Neural progenitor cell (in vitro differentiated cells): ENCODE results near the gene TMEM119. TPM values are rescaled to one million over a fixed set of nuclear protein-coding genes. Genes with fewer than 3 reads are reported as not detected.
"Not testable (repeated sequence)": the region's sequence is repeated elsewhere in the genome, so short reads cannot be mapped to it uniquely, and the experiment has no call there.

ENCODE experiments used
- DNase-seq: peaks from one replicate; pipeline ENCODE4 v3.0.0-alpha.2; 2016; ENCODE audit warnings: low spot score
- H2AFZ ChIP-seq: fragments of 200-600 bp; sonication (generic); replicated peaks from 2 replicates; pipeline ENCODE4 v1.6.1; 2016; ENCODE audit warnings: antibody characterized with exemption
- H3F3A ChIP-seq: fragments of 200-600 bp; sonication (generic); 2 replicates; pipeline ENCODE4 v1.6.1; 2016; ENCODE audit warnings: antibody characterized with exemption, low read depth
- H3K27ac ChIP-seq: fragments of 200-600 bp; sonication (generic); 2 replicates; pipeline ENCODE4 v1.5.1; 2016; ENCODE audit warnings: mild to moderate bottlenecking
- H3K27me3 ChIP-seq: fragments of 200-600 bp; sonication (generic); 2 replicates; pipeline ENCODE4 v1.6.1; 2016; ENCODE audit warnings: mild to moderate bottlenecking, moderate library complexity
- H3K36me3 ChIP-seq: fragments of 200-600 bp; sonication (generic); 2 replicates; pipeline ENCODE4 v1.5.1; 2016
- H3K4me1 ChIP-seq: fragments of 200-600 bp; sonication (generic); 2 replicates; pipeline ENCODE4 v1.6.1; 2016; ENCODE audit warnings: mixed run types
- H3K4me2 ChIP-seq: fragments of 200-600 bp; sonication (generic); 2 replicates; pipeline ENCODE4 v1.6.1; 2016
- H3K4me3 ChIP-seq: fragments of 200-600 bp; sonication (generic); 2 replicates; pipeline ENCODE4 v1.5.1; 2016
- H3K79me2 ChIP-seq: fragments of 200-600 bp; sonication (generic); 2 replicates; pipeline ENCODE4 v1.6.1; 2016; ENCODE audit warnings: low read depth
- H3K9ac ChIP-seq: fragments of 200-600 bp; sonication (generic); 2 replicates; pipeline ENCODE4 v1.6.1; 2016
- H3K9me3 ChIP-seq: fragments of 200-600 bp; sonication (generic); 2 replicates; pipeline ENCODE4 v1.5.1; 2016; ENCODE audit warnings: low read depth
- H4K20me1 ChIP-seq: fragments of 200-600 bp; sonication (generic); 2 replicates; pipeline ENCODE4 v1.6.1; 2016; ENCODE audit warnings: low read depth
- H3K27ac Mint-ChIP-seq: 3 replicates; pipeline ENCODE4 v1.8.0; 2021; ENCODE audit warnings: mixed read lengths
- H3K27me3 Mint-ChIP-seq: 2 replicates; pipeline ENCODE4 v1.8.0; 2022; ENCODE audit warnings: low read depth, mild to moderate bottlenecking, inconsistent platforms, moderate library complexity, mixed read lengths; ENCODE audit not compliant: insufficient read depth
- H3K36me3 Mint-ChIP-seq: 3 replicates; pipeline ENCODE4 v1.8.0; 2021; ENCODE audit warnings: mixed read lengths
- H3K4me1 Mint-ChIP-seq: 3 replicates; pipeline ENCODE4 v1.8.0; 2021; ENCODE audit warnings: mixed read lengths
- H3K4me3 Mint-ChIP-seq: 3 replicates; pipeline ENCODE4 v1.8.0; 2021; ENCODE audit warnings: mild to moderate bottlenecking, moderate library complexity, mixed read lengths
- H3K9me3 Mint-ChIP-seq: 3 replicates; pipeline ENCODE4 v1.8.0; 2020; ENCODE audit warnings: mixed read lengths
- EZH2 ChIP-seq: fragments of 200-600 bp; sonication (generic); IDR thresholded peaks from 2 replicates; pipeline ENCODE4 v1.6.1; 2017; ENCODE audit warnings: antibody characterized with exemption, mild to moderate bottlenecking, moderate library complexity
- EZH2phosphoT487 ChIP-seq: fragments of 200-600 bp; sonication (generic); IDR thresholded peaks from 2 replicates; pipeline ENCODE4 v1.6.1; 2017; ENCODE audit warnings: antibody characterized with exemption
- total RNA-seq: library from RNA; depleted of rRNA; stranded (reverse); fragments of >200 nt; gene quantifications from 2 replicates; pipeline ENCODE4 v1.2.3, GENCODE V29; 2015; ENCODE audit warnings: low replicate concordance
- TF ChIP-seq, protein P1 (sequence below): fragments of 200-600 bp; sonication (generic); IDR thresholded peaks from 2 replicates; pipeline ENCODE4 v1.5.1; 2017; ENCODE audit warnings: antibody characterized with exemption, mild to moderate bottlenecking

Gene TMEM119
- total RNA-seq, 1 donor from 2014 or later: 0.97 TPM

- H3K27me3 Mint-ChIP-seq: peaks cover 18% of the 10 kb centered on the region
- H3K4me2 ChIP-seq: no peak overlapping the region
Measured at GRCh38 chr12:108594323-108594903, 3.5 kb downstream of the TMEM119 start.

GRCh38 chr12:108592033-108592909, 5.6 kb downstream of the TMEM119 start:
- no peak overlapping the region for H3K4me3 ChIP-seq
- no peak overlapping the region for H3K27ac Mint-ChIP-seq
- TF ChIP-seq EZH2: no peak
- no peak for TF ChIP-seq EZH2phosphoT487
- TF ChIP-seq, protein P1, sequence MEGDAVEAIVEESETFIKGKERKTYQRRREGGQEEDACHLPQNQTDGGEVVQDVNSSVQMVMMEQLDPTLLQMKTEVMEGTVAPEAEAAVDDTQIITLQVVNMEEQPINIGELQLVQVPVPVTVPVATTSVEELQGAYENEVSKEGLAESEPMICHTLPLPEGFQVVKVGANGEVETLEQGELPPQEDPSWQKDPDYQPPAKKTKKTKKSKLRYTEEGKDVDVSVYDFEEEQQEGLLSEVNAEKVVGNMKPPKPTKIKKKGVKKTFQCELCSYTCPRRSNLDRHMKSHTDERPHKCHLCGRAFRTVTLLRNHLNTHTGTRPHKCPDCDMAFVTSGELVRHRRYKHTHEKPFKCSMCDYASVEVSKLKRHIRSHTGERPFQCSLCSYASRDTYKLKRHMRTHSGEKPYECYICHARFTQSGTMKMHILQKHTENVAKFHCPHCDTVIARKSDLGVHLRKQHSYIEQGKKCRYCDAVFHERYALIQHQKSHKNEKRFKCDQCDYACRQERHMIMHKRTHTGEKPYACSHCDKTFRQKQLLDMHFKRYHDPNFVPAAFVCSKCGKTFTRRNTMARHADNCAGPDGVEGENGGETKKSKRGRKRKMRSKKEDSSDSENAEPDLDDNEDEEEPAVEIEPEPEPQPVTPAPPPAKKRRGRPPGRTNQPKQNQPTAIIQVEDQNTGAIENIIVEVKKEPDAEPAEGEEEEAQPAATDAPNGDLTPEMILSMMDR: no peak

More at GRCh38 chr12:108594323-108594903, 3.5 kb downstream of the TMEM119 start:
- DNase-seq: no peak
- Mint-ChIP-seq H3K36me3 (no peaks in the 10 kb centered on the region), H3K9me3 (no peaks in the 10 kb centered on the region), H3K4me1 (peaks cover 22% of the 10 kb centered on the region), H3K27ac (no peak overlapping the region), H3K4me3 (no peak overlapping the region)
- no peak overlapping the region for H3K9ac ChIP-seq
- H3K27me3 ChIP-seq: no peaks in the 10 kb centered on the region
- TF ChIP-seq EZH2 (no peak), EZH2phosphoT487 (no peak)
- TF ChIP-seq, protein P1: no peak
- no peaks in the 10 kb centered on the region for H3K79me2 ChIP-seq
- H2AFZ ChIP-seq: no peak overlapping the region
- H3K9me3 ChIP-seq: no peaks in the 10 kb centered on the region
- H3F3A ChIP-seq: peaks cover 11% of the 10 kb centered on the region
- peaks cover 20% of the 10 kb centered on the region for H3K4me1 ChIP-seq
- H3K36me3 ChIP-seq: no peaks in the 10 kb centered on the region
- no peak overlapping the region for H3K4me3 ChIP-seq
- H4K20me1 ChIP-seq: no peaks in the 10 kb centered on the region
- peak overlapping the region; percentile 46 for H3K27ac ChIP-seq

DNA sequence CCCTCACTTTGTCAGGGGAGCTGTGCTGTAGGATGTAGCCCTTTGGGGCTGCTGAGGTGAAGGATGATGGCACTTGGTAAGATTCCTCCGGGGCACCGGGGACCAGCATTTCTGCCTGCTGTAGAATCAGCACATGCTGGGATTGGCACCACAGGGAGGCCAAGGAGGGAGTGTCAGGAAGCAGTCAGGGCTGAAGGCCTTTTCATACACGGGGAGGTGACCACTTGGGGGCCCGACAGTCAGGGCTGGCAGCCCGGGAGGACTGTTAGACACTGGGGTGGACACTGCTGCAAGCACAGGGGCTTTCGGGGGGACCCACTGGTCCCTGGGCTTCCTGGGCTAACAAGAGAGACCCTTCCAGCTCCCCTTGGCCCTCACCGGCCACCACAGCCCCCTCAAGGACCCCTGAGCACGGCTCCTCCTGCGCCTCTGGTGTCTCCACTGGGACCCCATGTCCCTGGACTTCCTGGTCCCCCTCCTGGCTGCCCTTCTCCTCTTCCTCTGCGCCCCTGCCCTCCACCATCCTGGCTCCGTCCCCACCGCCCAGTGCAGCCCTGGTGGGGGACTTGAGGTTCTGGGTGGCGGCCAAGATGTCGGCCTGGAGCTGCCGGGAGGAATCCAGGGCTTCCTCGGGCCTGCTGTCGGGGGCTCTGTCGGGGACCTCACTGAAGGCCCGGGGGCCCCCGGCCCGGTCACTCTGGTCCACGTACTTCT, 6.5 kb downstream of the TMEM119 start:
- Mint-ChIP-seq H3K4me1 (peaks cover 27% of the 10 kb centered on the region), H3K27me3 (peaks cover 5% of the 10 kb centered on the region), H3K4me3 (no peak overlapping the region), H3K27ac (peak overlapping the region; percentile 91), H3K9me3 (no peaks in the 10 kb centered on the region), H3K36me3 (no peaks in the 10 kb centered on the region)
- Histone ChIP-seq H3K36me3 (no peaks in the 10 kb centered on the region), H3K27ac (no peak overlapping the region), H3K9ac (no peak overlapping the region), H3K4me2 (no peak overlapping the region), H4K20me1 (no peaks in the 10 kb centered on the region), H3K4me3 (no peak overlapping the region), H2AFZ (no peak overlapping the region), H3K27me3 (no peaks in the 10 kb centered on the region), H3F3A (peaks cover 4% of the 10 kb centered on the region), H3K9me3 (no peaks in the 10 kb centered on the region), H3K79me2 (no peaks in the 10 kb centered on the region), H3K4me1 (peaks cover 29% of the 10 kb centered on the region)
- TF ChIP-seq, protein P1: no peak
- no peak for TF ChIP-seq EZH2
- no peak for TF ChIP-seq EZH2phosphoT487
- peak; percentile 15 for DNase-seq

More at GRCh38 chr12:108592033-108592909, 5.6 kb downstream of the TMEM119 start:
- H3K4me3 Mint-ChIP-seq: no peak overlapping the region
- H4K20me1 ChIP-seq: no peaks in the 10 kb centered on the region
- no peak overlapping the region for H3K9ac ChIP-seq
- H3K27ac ChIP-seq: no peak overlapping the region
- no peaks in the 10 kb centered on the region for H3K27me3 ChIP-seq
- no peaks in the 10 kb centered on the region for H3K9me3 ChIP-seq
- H3K4me1 ChIP-seq: peaks cover 29% of the 10 kb centered on the region
- H3K36me3 Mint-ChIP-seq: no peaks in the 10 kb centered on the region
- H3K9me3 Mint-ChIP-seq: no peaks in the 10 kb centered on the region
- no peak overlapping the region for H2AFZ ChIP-seq
- peaks cover 8% of the 10 kb centered on the region for H3K27me3 Mint-ChIP-seq
- no peaks in the 10 kb centered on the region for H3K36me3 ChIP-seq
- no peak overlapping the region for H3K4me2 ChIP-seq
- H3F3A ChIP-seq: peaks cover 4% of the 10 kb centered on the region
- peaks cover 31% of the 10 kb centered on the region for H3K4me1 Mint-ChIP-seq
- no peaks in the 10 kb centered on the region for H3K79me2 ChIP-seq
- DNase-seq: no peak

DNA sequence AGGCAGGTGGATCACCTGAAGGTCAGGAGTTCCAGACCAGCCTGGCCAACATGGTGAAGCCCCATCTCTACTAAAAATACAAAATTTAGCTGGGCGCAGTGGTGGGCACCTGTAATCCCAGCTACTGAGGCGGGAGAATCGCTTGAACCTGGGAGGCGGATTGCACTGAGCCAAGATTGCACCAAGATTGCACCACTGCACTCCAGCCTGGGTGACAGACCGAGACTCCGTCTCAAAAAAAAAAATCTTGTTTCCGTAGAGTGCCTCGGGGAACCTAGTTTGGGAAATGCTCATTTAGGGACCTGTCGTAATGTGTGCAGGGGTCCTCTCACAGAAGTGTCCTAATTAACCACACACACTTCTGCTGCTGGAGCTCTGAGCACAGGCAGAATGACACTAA, 7.4 kb downstream of the TMEM119 start:
- H3K4me3 ChIP-seq, H3F3A ChIP-seq, H2AFZ ChIP-seq, H3K4me3 Mint-ChIP-seq, DNase-seq, H3K79me2 ChIP-seq, H4K20me1 ChIP-seq, H3K36me3 Mint-ChIP-seq, H3K9me3 ChIP-seq, H3K9me3 Mint-ChIP-seq, H3K27me3 Mint-ChIP-seq, H3K27ac Mint-ChIP-seq, H3K27me3 ChIP-seq, H3K9ac ChIP-seq, H3K36me3 ChIP-seq, H3K27ac ChIP-seq: not testable (repeated sequence)
- Histone ChIP-seq H3K4me2 (peak overlapping the region; percentile 33), H3K4me1 (peaks cover 29% of the 10 kb centered on the region)
- peaks cover 27% of the 10 kb centered on the region for H3K4me1 Mint-ChIP-seq
